CD4-positive, alpha-beta T cell (primary cell): ENCODE data around the gene ERP27. TPM values are rescaled to one million over a fixed set of nuclear protein-coding genes. Genes with fewer than 3 reads are reported as not detected.

Experiments
- ATAC-seq: fragments of 200-7000 bp; cut with Tn5 transposase; one replicate; pipeline ENCODE4 v1.10.0; 2022; ENCODE audit warnings: mild to moderate bottlenecking; ENCODE audit not compliant: poor library complexity
- CTCF ChIA-PET: fragments of 350-600 bp; sonication (Branson Sonifier 250); formaldehyde crosslinking; loops from one replicate; lab custom pipeline; 2021; ENCODE audit warnings: antibody characterized with exemption, inconsistent platforms; lab: Charles Lee
- POLR2A ChIA-PET: fragments of 350-600 bp; sonication (Branson Sonifier 250); formaldehyde crosslinking; loops from one replicate; lab custom pipeline; 2021; ENCODE audit warnings: antibody characterized with exemption, inconsistent platforms; lab: Charles Lee
- DNase-seq, 14 experiments: peaks; one replicate each; pipeline ENCODE4 v3.0.0-alpha.2; 2013 to 2020; ENCODE audit warnings: mixed read lengths in 2 of 14
- H3K27ac ChIP-seq, 2 donors: one replicate each; pipeline versions ENCODE4 v1.5.1 to v1.7.0; 2013; ENCODE audit warnings: low read length in 2 of 2, low read depth in 1 of 2, mild to moderate bottlenecking in 1 of 2
- H3K27me3 ChIP-seq, 2 experiments: 1 replicate in 1 of 2; 2 replicates in 1 of 2; pipeline versions ENCODE4 v1.6.1 to v1.7.0; 2013; ENCODE audit warnings: low read length in 2 of 2, control low read depth in 1 of 2, mild to moderate bottlenecking in 1 of 2, moderate library complexity in 1 of 2; ENCODE audit not compliant: insufficient read depth in 2 of 2, control insufficient read depth in 1 of 2
- H3K36me3 ChIP-seq: one replicate; pipeline ENCODE4 v1.6.1; 2013; ENCODE audit warnings: low read length, control low read depth; ENCODE audit not compliant: insufficient read depth
- H3K4me1 ChIP-seq: one replicate; pipeline ENCODE4 v1.6.1; 2013; ENCODE audit warnings: low read length, control low read depth; ENCODE audit not compliant: insufficient read depth
- H3K4me3 ChIP-seq: one replicate; pipeline ENCODE4 v1.5.1; 2013; ENCODE audit warnings: mild to moderate bottlenecking, low read length, moderate library complexity
- H3K9me3 ChIP-seq, 2 experiments: 1 replicate in 1 of 2; 2 replicates in 1 of 2; pipeline versions ENCODE4 v1.6.1 to v1.7.0; 2013; ENCODE audit warnings: low read length in 2 of 2, mild to moderate bottlenecking in 2 of 2, control low read depth in 1 of 2, moderate library complexity in 1 of 2; ENCODE audit not compliant: control insufficient read depth in 1 of 2, insufficient read depth in 1 of 2
- H3K27ac Mint-ChIP-seq: one replicate; pipeline ENCODE4 v1.8.0; 2020; ENCODE audit warnings: mixed read lengths
- H3K27me3 Mint-ChIP-seq: one replicate; pipeline ENCODE4 v1.8.0; 2021; ENCODE audit warnings: mixed read lengths
- H3K36me3 Mint-ChIP-seq: one replicate; pipeline ENCODE4 v1.8.0; 2021; ENCODE audit warnings: low read depth, mixed read lengths
- H3K4me1 Mint-ChIP-seq: one replicate; pipeline ENCODE4 v1.8.0; 2021; ENCODE audit warnings: low read depth, mixed read lengths
- H3K4me3 Mint-ChIP-seq: one replicate; pipeline ENCODE4 v1.8.0; 2020; ENCODE audit warnings: mild to moderate bottlenecking, mixed read lengths
- H3K9me3 Mint-ChIP-seq: one replicate; pipeline ENCODE4 v1.8.0; 2020; ENCODE audit warnings: mixed read lengths
- CTCF ChIP-seq: fragments of 200-600 bp; IDR thresholded peaks from one replicate; pipeline ENCODE4 v1.8.0; 2022; ENCODE audit warnings: antibody characterized with exemption, mild to moderate bottlenecking
- intact Hi-C, 2 experiments: fragments of 100-400 bp; cut with DNase I in 1 of 2; cut with micrococcal nuclease in 1 of 2; formaldehyde crosslinking; loops; one replicate each; pipeline versions ENCODE4 v1.15.1 to v1.9.0; 2023 to 2025; cut with DNase I, micrococcal nuclease
- total RNA-seq, 174 experiments: library from RNA in 2 of 174; stranded (reverse) in 2 of 174; gene quantifications; one replicate each; pipeline ENCODE4 v1.2.3 and lab custom pipeline; 2021 to 2026

Gene ERP27
- total RNA-seq, 2 experiments from 2014 or later: 16.2 to 17.1 TPM

DNA sequence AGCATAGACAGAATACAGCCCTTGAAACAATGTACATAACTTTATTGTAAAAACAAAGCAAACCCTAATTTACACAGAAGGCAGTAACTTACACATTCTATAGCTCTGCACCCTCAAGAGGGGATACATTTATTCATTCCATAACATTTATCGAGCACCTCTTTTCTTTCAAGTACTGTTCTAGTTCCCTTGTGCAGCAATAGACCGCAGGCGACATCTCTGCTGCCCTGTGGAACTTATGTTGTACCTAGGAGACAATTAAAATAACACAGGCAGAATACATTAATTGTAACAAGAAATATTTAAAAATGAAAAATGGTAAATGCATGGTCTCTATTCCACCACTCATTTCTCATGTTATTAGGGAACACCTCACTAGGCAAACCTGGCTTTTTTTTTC lies 24.5 kb upstream of the ERP27 start:
- peaks cover 37% of the 10 kb centered on the region for H3K36me3 Mint-ChIP-seq
- peaks cover 73% of the 10 kb centered on the region for H3K4me1 Mint-ChIP-seq
- Histone ChIP-seq H3K4me3 (peak overlapping the region; percentile 80), H3K27me3 (no peaks in the 10 kb centered on the region), H3K9me3 (no peaks in the 10 kb centered on the region), H3K4me1 (peaks cover 32% of the 10 kb centered on the region), H3K27ac (peak overlapping the region; percentile 89 to 90), H3K36me3 (peaks cover 13% of the 10 kb centered on the region)
- ATAC-seq (no peak), DNase-seq (peak in 2 of 14 experiments; percentile 33 to 37)
- intact Hi-C loops: loop anchor here (5.0 kb wide), 2 partner anchors 160 to 595 kb away; partner anchors contain the start of genes C12orf60 (in 2 of the 2), WBP11 (in 2 of the 2) and ATF7IP (in 1 of the 2)
- no peak for TF ChIP-seq CTCF
- POLR2A ChIA-PET: interaction anchor here (1.4 to 8.5 kb wide), 7 partner anchors 11 to 191 kb away, joined by 3 to 144 read pairs (median 71); partner anchors contain the start of gene ERP27
- H3K4me3 Mint-ChIP-seq: peak overlapping the region; percentile 75
- peak overlapping the region; percentile 94 for H3K27ac Mint-ChIP-seq
- no peaks in the 10 kb centered on the region for H3K27me3 Mint-ChIP-seq
- H3K9me3 Mint-ChIP-seq: no peaks in the 10 kb centered on the region
- CTCF ChIA-PET: interaction anchor here (1.3 to 4.3 kb wide), 3 partner anchors 10 to 192 kb away, joined by 3 to 12 read pairs (median 4); partner anchors contain the start of gene PDE6H

GRCh38 chr12:14962153-14962539 lies 23.8 kb upstream of the ERP27 start:
- peak in 3 of 14 experiments; percentile 48 to 54 (median 53) for DNase-seq
- no peak for TF ChIP-seq CTCF
- Mint-ChIP-seq H3K27me3 (no peaks in the 10 kb centered on the region), H3K9me3 (no peaks in the 10 kb centered on the region), H3K27ac (peak overlapping the region; percentile 94), H3K4me1 (peaks cover 70% of the 10 kb centered on the region), H3K36me3 (peaks cover 44% of the 10 kb centered on the region), H3K4me3 (peak overlapping the region; percentile 97)
- H3K27ac ChIP-seq: peak overlapping the region; percentile 89 to 90
- peak overlapping the region; percentile 80 for H3K4me3 ChIP-seq
- H3K36me3 ChIP-seq: peaks cover 17% of the 10 kb centered on the region
- no peaks in the 10 kb centered on the region for H3K27me3 ChIP-seq
- no peak for ATAC-seq
- peaks cover 36% of the 10 kb centered on the region for H3K4me1 ChIP-seq
- no peaks in the 10 kb centered on the region for H3K9me3 ChIP-seq
- CTCF ChIA-PET: interaction anchor here (4.3 kb wide), 1 partner anchor 33 kb away, joined by 12 read pairs; no protein-coding TSS in a partner anchor
- POLR2A ChIA-PET: interaction anchor here (0.7 to 8.5 kb wide), 20 partner anchors 10 to 949 kb away, joined by 3 to 144 read pairs (median 4); partner anchors contain the start of genes C12orf60, DERA, ERP27 and RERG
- intact Hi-C loops: loop anchor here (5.0 kb wide), 2 partner anchors 160 to 595 kb away; partner anchors contain the start of genes C12orf60 (in 2 of the 2), WBP11 (in 2 of the 2) and ATF7IP (in 1 of the 2)

DNA sequence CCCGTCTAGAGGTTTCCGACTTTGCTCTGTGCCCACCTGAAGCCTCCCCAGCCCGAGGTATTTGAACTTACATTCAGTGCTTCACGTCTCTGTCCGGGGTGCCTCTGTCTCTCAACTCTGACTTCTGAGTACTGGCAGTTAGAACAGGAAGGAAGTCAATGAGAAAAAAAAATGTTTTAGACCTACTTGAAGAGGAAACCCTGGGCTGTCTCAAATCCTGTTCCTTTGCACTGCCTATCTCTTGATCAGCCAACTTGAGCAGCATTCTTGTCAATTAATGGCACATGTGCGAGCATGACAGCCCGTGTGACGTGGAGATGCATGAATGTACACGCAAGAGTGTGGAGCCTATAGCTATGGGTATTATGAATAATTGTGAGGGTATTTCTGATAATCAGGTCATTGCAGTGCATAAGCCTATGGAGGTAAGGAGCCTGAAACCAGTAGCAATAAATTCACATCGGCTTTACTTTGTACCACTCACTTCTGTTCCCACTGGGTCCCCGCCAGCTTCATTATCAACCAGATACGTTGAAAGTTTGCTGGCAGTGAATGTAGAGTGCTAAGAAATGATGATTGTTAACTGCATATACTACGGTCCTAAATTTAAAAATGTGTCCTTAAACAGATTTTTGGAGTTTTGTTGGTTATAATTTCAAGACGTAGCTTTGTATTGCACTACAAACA lies 23.3 kb upstream of the ERP27 start, which contains the start of gene ARHGDIB:
ARHGDIB (minus strand) TSS at position 136 of the 687 bp plus-strand sequence. CDS start 10,889 bp downstream, outside the sequence.
- Histone ChIP-seq H3K27me3 (no peaks in the 10 kb centered on the region), H3K27ac (peak within 1 kb of the TSS; percentile 89 to 90), H3K36me3 (peaks cover 23% of the 10 kb centered on the region), H3K9me3 (no peaks in the 10 kb centered on the region), H3K4me3 (peak within 1 kb of the TSS; percentile 80), H3K4me1 (peaks cover 36% of the 10 kb centered on the region)
- peak within 1 kb of the TSS; percentile 94 for H3K27ac Mint-ChIP-seq
- H3K27me3 Mint-ChIP-seq: no peaks in the 10 kb centered on the region
- H3K4me3 Mint-ChIP-seq: peak within 1 kb of the TSS; percentile 97
- peak; percentile 75 for ATAC-seq
- peaks cover 49% of the 10 kb centered on the region for H3K36me3 Mint-ChIP-seq
- intact Hi-C loops: loop anchor here (1.0 to 5.0 kb wide), 6 partner anchors 9 to 594 kb away; partner anchors contain the start of genes C12orf60 (in 2 of the 2), WBP11 (in 2 of the 2) and ATF7IP (in 1 of the 2)
- ChIA-PET CTCF (interaction anchor here (1.1 to 4.3 kb wide), 2 partner anchors 13 to 34 kb away, joined by 3 to 12 read pairs; no protein-coding TSS in a partner anchor), POLR2A (interaction anchor here (0.7 to 8.5 kb wide), 20 partner anchors 10 to 949 kb away, joined by 3 to 144 read pairs (median 4); partner anchors contain the start of genes C12orf60, DERA, ERP27 and RERG)
- peaks cover 72% of the 10 kb centered on the region for H3K4me1 Mint-ChIP-seq
- H3K9me3 Mint-ChIP-seq: no peaks in the 10 kb centered on the region
- peak; percentile 63 to 97 (median 72) for DNase-seq
- no peak for TF ChIP-seq CTCF
